NOMO-1 treated with DMSO at 0.1 percent for 48 hours (cell line): ENCODE measurements around the gene EFNA5.
A peak's percentile ranks its signal among the peaks of the same experiment; 100 is the strongest.

Experiments used
- DNase-seq: peaks from one replicate; lab custom pipeline; 2025; ENCODE audit not compliant: unreplicated experiment; lab: John Stamatoyannopoulos, UW

EFNA5 gene

GRCh38 chr5:107670932-107671741 lies at the start of gene EFNA5:
Gene EFNA5, minus strand, starts transcription at chr5:107670937.
- peak; percentile 27 for DNase-seq

GRCh38 chr5:107719034-107719606 lies 48.4 kb upstream of the EFNA5 start:
- DNase-seq, result no peak

GRCh38 chr5:107717816-107718215 lies 47.1 kb upstream of the EFNA5 start:
- DNase-seq, result no peak

GRCh38 chr5:107713228-107713627 lies 42.5 kb upstream of the EFNA5 start:
- no peak for DNase-seq

GRCh38 chr5:107712359-107712870 lies 41.7 kb upstream of the EFNA5 start:
- no peak for DNase-seq

GRCh38 chr5:107705402-107706014 lies 34.8 kb upstream of the EFNA5 start:
- no peak for DNase-seq

- DNase-seq, result no peak
These were observed 34.1 kb upstream of the EFNA5 start for GRCh38 chr5:107704681-107705401.

- DNase-seq, result no peak
These were observed 29.7 kb upstream of the EFNA5 start for GRCh38 chr5:107700481-107700880.

GRCh38 chr5:107699425-107699824 lies 28.7 kb upstream of the EFNA5 start:
- DNase-seq, result no peak

- DNase-seq, result no peak
These were observed 27.5 kb upstream of the EFNA5 start for GRCh38 chr5:107698286-107698685.

- DNase-seq, result no peak
These were observed 25.8 kb upstream of the EFNA5 start for GRCh38 chr5:107696498-107696897.

- DNase-seq, result no peak
These were observed 25.3 kb upstream of the EFNA5 start for GRCh38 chr5:107696080-107696479.

GRCh38 chr5:107687937-107688336 lies 17.2 kb upstream of the EFNA5 start:
- no peak for DNase-seq

GRCh38 chr5:107687404-107687803 lies 16.7 kb upstream of the EFNA5 start:
- no peak for DNase-seq

GRCh38 chr5:107682533-107682932 lies 11.8 kb upstream of the EFNA5 start:
- no peak for DNase-seq

- DNase-seq, result no peak
These were observed 10.1 kb upstream of the EFNA5 start for GRCh38 chr5:107680799-107681198.

GRCh38 chr5:107680099-107680498 lies 9.4 kb upstream of the EFNA5 start:
- DNase-seq, result no peak

- DNase-seq, result no peak
These were observed 6.0 kb upstream of the EFNA5 start for GRCh38 chr5:107676702-107677101.

GRCh38 chr5:107675201-107675600 lies 4.5 kb upstream of the EFNA5 start:
- no peak for DNase-seq

GRCh38 chr5:107674655-107675054 lies 3.9 kb upstream of the EFNA5 start:
- no peak for DNase-seq

GRCh38 chr5:107673368-107674136 lies 2.8 kb upstream of the EFNA5 start:
- DNase-seq, result peak; percentile 68
